ENCODE measurements around the gene FAM131A. TPM values are rescaled to one million over a fixed set of nuclear protein-coding genes. Genes with fewer than 3 reads are reported as not detected.

FAM131A gene
- polyA plus RNA-seq, 1 donor from 2014 or later, result 141 TPM

GRCh38 chr3:184328516-184328915 is 8.9 kb upstream of the FAM131A start:
- Histone ChIP-seq H3K4me2 (ENCODE audit: low read length) (no peak overlapping the region), H2AFZ (ENCODE audit: low read depth, low read length) (no peak overlapping the region), H3K9me3 (ENCODE audit: low read length) (no peaks in the 10 kb centered on the region), H3F3A (ENCODE audit: insufficient read depth, low read length, poor library complexity, severe bottlenecking) (no peaks in the 10 kb centered on the region), H4K20me1 (ENCODE audit: insufficient read depth) (no peaks in the 10 kb centered on the region), H3K27ac (ENCODE audit: low read length) (no peak overlapping the region), H3K9me2 (ENCODE audit: insufficient read depth, low read length) (no peaks in the 10 kb centered on the region), H3K27me3 (ENCODE audit: insufficient read depth, low read depth, low read length) (no peaks in the 10 kb centered on the region), H3K9ac (ENCODE audit: low read length) (no peak overlapping the region), H3K4me3 (ENCODE audit: low read length) (no peak overlapping the region), H3K36me3 (ENCODE audit: insufficient read depth, low read length) (peaks cover 4% of the 10 kb centered on the region), H3K79me2 (replicated peaks; ENCODE audit: insufficient read depth, low read length) (no peaks in the 10 kb centered on the region)
- TF ChIP-seq CTCF (IDR thresholded peaks at IDR 0.05; ENCODE audit: poor library complexity, severe bottlenecking), result no peak
- no peak for TF ChIP-seq TAF1 (IDR thresholded peaks at IDR 0.05; ENCODE audit: low read depth)
- no peak for TF ChIP-seq SMC3 (conservative IDR thresholded peaks at IDR 0.05; ENCODE audit: poor library complexity)
- no peak for TF ChIP-seq RAD21 (conservative IDR thresholded peaks at IDR 0.05)
- TF ChIP-seq EZH2 (IDR thresholded peaks at IDR 0.05; ENCODE audit: borderline replicate concordance, insufficient read depth, low read length, poor library complexity, severe bottlenecking), result no peak
- TF ChIP-seq MXI1 (conservative IDR thresholded peaks at IDR 0.05; ENCODE audit: poor library complexity, severe bottlenecking), result no peak
- TF ChIP-seq REST (IDR thresholded peaks at IDR 0.05; ENCODE audit: borderline replicate concordance), result no peak
- no peak for TF ChIP-seq POLR2AphosphoS5 (IDR thresholded peaks at IDR 0.05)
- no peak for TF ChIP-seq EP300 (conservative IDR thresholded peaks at IDR 0.05; ENCODE audit: poor library complexity, severe bottlenecking)

- Histone ChIP-seq H3K9ac (ENCODE audit: low read length) (no peak overlapping the region), H3K27ac (ENCODE audit: low read length) (no peak overlapping the region), H2AFZ (ENCODE audit: low read depth, low read length) (no peak overlapping the region), H3K4me2 (ENCODE audit: low read length) (no peak overlapping the region), H3K27me3 (ENCODE audit: insufficient read depth, low read depth, low read length) (no peaks in the 10 kb centered on the region), H4K20me1 (ENCODE audit: insufficient read depth) (no peaks in the 10 kb centered on the region), H3K4me3 (ENCODE audit: low read length) (no peak overlapping the region), H3K79me2 (replicated peaks; ENCODE audit: insufficient read depth, low read length) (peaks cover 11% of the 10 kb centered on the region), H3K9me2 (ENCODE audit: insufficient read depth, low read length) (no peaks in the 10 kb centered on the region), H3K36me3 (ENCODE audit: insufficient read depth, low read length) (no peaks in the 10 kb centered on the region), H3F3A (ENCODE audit: insufficient read depth, low read length, poor library complexity, severe bottlenecking) (peaks cover 10% of the 10 kb centered on the region), H3K9me3 (ENCODE audit: low read length) (no peaks in the 10 kb centered on the region)
- TF ChIP-seq EP300 (conservative IDR thresholded peaks at IDR 0.05; ENCODE audit: poor library complexity, severe bottlenecking) (no peak), RAD21 (conservative IDR thresholded peaks at IDR 0.05) (no peak), REST (IDR thresholded peaks at IDR 0.05; ENCODE audit: borderline replicate concordance) (no peak), POLR2AphosphoS5 (IDR thresholded peaks at IDR 0.05) (no peak), SMC3 (conservative IDR thresholded peaks at IDR 0.05; ENCODE audit: poor library complexity) (no peak), TAF1 (IDR thresholded peaks at IDR 0.05; ENCODE audit: low read depth) (no peak), CTCF (IDR thresholded peaks at IDR 0.05; ENCODE audit: poor library complexity, severe bottlenecking) (no peak), MXI1 (conservative IDR thresholded peaks at IDR 0.05; ENCODE audit: poor library complexity, severe bottlenecking) (no peak), EZH2 (IDR thresholded peaks at IDR 0.05; ENCODE audit: borderline replicate concordance, insufficient read depth, low read length, poor library complexity, severe bottlenecking) (no peak)
Measured at GRCh38 chr3:184332370-184333090, 4.9 kb upstream of the FAM131A start.

Data from neural cell (in vitro differentiated cells).